WTC11 (cell line): ENCODE results near the gene CIPC. TPM values are rescaled to one million over a fixed set of nuclear protein-coding genes. Genes with fewer than 3 reads are reported as not detected.

ENCODE experiments used
- ATAC-seq: fragments of 200-7000 bp; cut with Tn5 transposase; 2 replicates; pipeline ENCODE4 v1.10.0; 2021; ENCODE audit warnings: mild to moderate bottlenecking, moderate library complexity
- CTCF ChIA-PET: fragments of 300-600 bp; sonication (Branson Sonifier 250); formaldehyde crosslinking; loops from one replicate; lab custom pipeline; 2021; ENCODE audit warnings: antibody characterized with exemption; lab: Charles Lee
- POLR2A ChIA-PET: fragments of 350-600 bp; sonication (Branson Sonifier 250); formaldehyde crosslinking; loops from one replicate; lab custom pipeline; 2021; ENCODE audit warnings: antibody characterized with exemption; lab: Charles Lee
- DNase-seq: peaks from one replicate; pipeline ENCODE4 v3.0.0; 2021; ENCODE audit warnings: low spot score
- H3K27ac Mint-ChIP-seq: 2 replicates; pipeline ENCODE4 v1.8.0; 2021; ENCODE audit warnings: mixed read lengths
- H3K27me3 Mint-ChIP-seq: 2 replicates; pipeline ENCODE4 v1.8.0; 2021; ENCODE audit warnings: low read depth, mild to moderate bottlenecking, moderate library complexity, mixed read lengths
- H3K36me3 Mint-ChIP-seq: 2 replicates; pipeline ENCODE4 v1.8.0; 2021; ENCODE audit warnings: mixed read lengths
- H3K4me1 Mint-ChIP-seq: 2 replicates; pipeline ENCODE4 v1.8.0; 2022; ENCODE audit warnings: mixed read lengths
- H3K4me3 Mint-ChIP-seq: 2 replicates; pipeline ENCODE4 v1.8.0; 2021; ENCODE audit warnings: mild to moderate bottlenecking, moderate library complexity, mixed read lengths
- H3K9me3 Mint-ChIP-seq: 2 replicates; pipeline ENCODE4 v1.8.0; 2021; ENCODE audit warnings: mixed read lengths
- CREB1 ChIP-seq: sonication (generic); formaldehyde crosslinking; IDR thresholded peaks from 2 replicates; pipeline ENCODE4 v1.8.0; 2023; ENCODE audit warnings: mild to moderate bottlenecking, missing genetic modification reagents
- EMX1 ChIP-seq: fragments of 250-450 bp; sonication (Bioruptor Pico); IDR thresholded peaks from 2 replicates; pipeline ENCODE4 v1.8.0; 2021; ENCODE audit warnings: mild to moderate bottlenecking
- GRHL2 ChIP-seq: fragments of 250-450 bp; sonication (Bioruptor Pico); IDR thresholded peaks from 2 replicates; pipeline ENCODE4 v1.8.0; 2022; ENCODE audit warnings: mild to moderate bottlenecking, moderate library complexity; ENCODE audit not compliant: insufficient replicate concordance, severe bottlenecking
- IRF1 ChIP-seq: sonication (generic); formaldehyde crosslinking; IDR thresholded peaks from 2 replicates; pipeline ENCODE4 v1.8.0; 2023; ENCODE audit warnings: missing genetic modification reagents
- JUN ChIP-seq: sonication (generic); formaldehyde crosslinking; IDR thresholded peaks from 2 replicates; pipeline ENCODE4 v1.8.0; 2023; ENCODE audit warnings: mild to moderate bottlenecking, missing genetic modification reagents
- MXD4 ChIP-seq: fragments of 250-450 bp; sonication (Bioruptor Pico); IDR thresholded peaks from 2 replicates; pipeline ENCODE4 v1.8.0; 2021; ENCODE audit warnings: mild to moderate bottlenecking, moderate library complexity, borderline replicate concordance
- NFE2L1 ChIP-seq: sonication (generic); formaldehyde crosslinking; IDR thresholded peaks from 2 replicates; pipeline ENCODE4 v1.8.1; 2023; ENCODE audit warnings: missing genetic modification reagents
- NR3C1 ChIP-seq: sonication (generic); formaldehyde crosslinking; conservative IDR thresholded peaks from 2 replicates; pipeline ENCODE4 v1.8.1; 2023; ENCODE audit warnings: low read depth, mild to moderate bottlenecking, missing genetic modification reagents
- TEAD4 ChIP-seq: sonication (generic); formaldehyde crosslinking; IDR thresholded peaks from 2 replicates; pipeline ENCODE4 v1.8.0; 2022; ENCODE audit warnings: mild to moderate bottlenecking, missing genetic modification reagents
- TP53 ChIP-seq: sonication (generic); formaldehyde crosslinking; IDR thresholded peaks from 2 replicates; pipeline ENCODE4 v1.8.1; 2023; ENCODE audit warnings: mild to moderate bottlenecking, missing genetic modification reagents
- ZNF219 ChIP-seq: sonication (generic); formaldehyde crosslinking; IDR thresholded peaks from 2 replicates; pipeline ENCODE4 v1.8.0; 2023; ENCODE audit warnings: missing genetic modification reagents, mild to moderate bottlenecking, borderline replicate concordance
- ZNF416 ChIP-seq: fragments of 250-450 bp; sonication (Bioruptor Pico); IDR thresholded peaks from 2 replicates; pipeline ENCODE4 v1.9.0; 2021; ENCODE audit warnings: mild to moderate bottlenecking, inconsistent platforms
- total RNA-seq: library from RNA; stranded (reverse); gene quantifications from 3 replicates; pipeline ENCODE4 v1.2.3, GENCODE V29; 2021
- TF ChIP-seq, protein P1 (sequence below): fragments of 250-450 bp; sonication (Bioruptor Pico); IDR thresholded peaks from 2 replicates; pipeline ENCODE4 v2.1.2; 2022; ENCODE audit warnings: mild to moderate bottlenecking, moderate library complexity
- TF ChIP-seq, protein P2 (sequence below): sonication (generic); formaldehyde crosslinking; IDR thresholded peaks from 2 replicates; pipeline ENCODE4 v1.8.0; 2023; ENCODE audit warnings: missing genetic modification reagents, mild to moderate bottlenecking, borderline replicate concordance
- TF ChIP-seq, protein P3 (sequence below): sonication (generic); formaldehyde crosslinking; conservative IDR thresholded peaks from 2 replicates; pipeline ENCODE4 v1.8.1; 2023; ENCODE audit warnings: mild to moderate bottlenecking, low read depth, missing genetic modification reagents, moderate library complexity

CIPC gene
- total RNA-seq, 1 experiment from 2014 or later, result 25.4 TPM

- TF ChIP-seq, protein P1, sequence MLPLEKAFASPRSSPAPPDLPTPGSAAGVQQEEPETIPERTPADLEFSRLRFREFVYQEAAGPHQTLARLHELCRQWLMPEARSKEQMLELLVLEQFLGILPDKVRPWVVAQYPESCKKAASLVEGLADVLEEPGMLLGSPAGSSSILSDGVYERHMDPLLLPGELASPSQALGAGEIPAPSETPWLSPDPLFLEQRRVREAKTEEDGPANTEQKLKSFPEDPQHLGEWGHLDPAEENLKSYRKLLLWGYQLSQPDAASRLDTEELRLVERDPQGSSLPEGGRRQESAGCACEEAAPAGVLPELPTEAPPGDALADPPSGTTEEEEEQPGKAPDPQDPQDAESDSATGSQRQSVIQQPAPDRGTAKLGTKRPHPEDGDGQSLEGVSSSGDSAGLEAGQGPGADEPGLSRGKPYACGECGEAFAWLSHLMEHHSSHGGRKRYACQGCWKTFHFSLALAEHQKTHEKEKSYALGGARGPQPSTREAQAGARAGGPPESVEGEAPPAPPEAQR (CRISPR knock-in tag), result no peak
- no peak for TF ChIP-seq NFE2L1 (CRISPR knock-in tag)
- TF ChIP-seq ZNF416, result no peak
- TF ChIP-seq, protein P2, sequence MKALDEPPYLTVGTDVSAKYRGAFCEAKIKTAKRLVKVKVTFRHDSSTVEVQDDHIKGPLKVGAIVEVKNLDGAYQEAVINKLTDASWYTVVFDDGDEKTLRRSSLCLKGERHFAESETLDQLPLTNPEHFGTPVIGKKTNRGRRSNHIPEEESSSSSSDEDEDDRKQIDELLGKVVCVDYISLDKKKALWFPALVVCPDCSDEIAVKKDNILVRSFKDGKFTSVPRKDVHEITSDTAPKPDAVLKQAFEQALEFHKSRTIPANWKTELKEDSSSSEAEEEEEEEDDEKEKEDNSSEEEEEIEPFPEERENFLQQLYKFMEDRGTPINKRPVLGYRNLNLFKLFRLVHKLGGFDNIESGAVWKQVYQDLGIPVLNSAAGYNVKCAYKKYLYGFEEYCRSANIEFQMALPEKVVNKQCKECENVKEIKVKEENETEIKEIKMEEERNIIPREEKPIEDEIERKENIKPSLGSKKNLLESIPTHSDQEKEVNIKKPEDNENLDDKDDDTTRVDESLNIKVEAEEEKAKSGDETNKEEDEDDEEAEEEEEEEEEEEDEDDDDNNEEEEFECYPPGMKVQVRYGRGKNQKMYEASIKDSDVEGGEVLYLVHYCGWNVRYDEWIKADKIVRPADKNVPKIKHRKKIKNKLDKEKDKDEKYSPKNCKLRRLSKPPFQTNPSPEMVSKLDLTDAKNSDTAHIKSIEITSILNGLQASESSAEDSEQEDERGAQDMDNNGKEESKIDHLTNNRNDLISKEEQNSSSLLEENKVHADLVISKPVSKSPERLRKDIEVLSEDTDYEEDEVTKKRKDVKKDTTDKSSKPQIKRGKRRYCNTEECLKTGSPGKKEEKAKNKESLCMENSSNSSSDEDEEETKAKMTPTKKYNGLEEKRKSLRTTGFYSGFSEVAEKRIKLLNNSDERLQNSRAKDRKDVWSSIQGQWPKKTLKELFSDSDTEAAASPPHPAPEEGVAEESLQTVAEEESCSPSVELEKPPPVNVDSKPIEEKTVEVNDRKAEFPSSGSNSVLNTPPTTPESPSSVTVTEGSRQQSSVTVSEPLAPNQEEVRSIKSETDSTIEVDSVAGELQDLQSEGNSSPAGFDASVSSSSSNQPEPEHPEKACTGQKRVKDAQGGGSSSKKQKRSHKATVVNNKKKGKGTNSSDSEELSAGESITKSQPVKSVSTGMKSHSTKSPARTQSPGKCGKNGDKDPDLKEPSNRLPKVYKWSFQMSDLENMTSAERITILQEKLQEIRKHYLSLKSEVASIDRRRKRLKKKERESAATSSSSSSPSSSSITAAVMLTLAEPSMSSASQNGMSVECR (CRISPR knock-in tag), result no peak
- no peak for TF ChIP-seq CREB1 (CRISPR knock-in tag)
- TF ChIP-seq TEAD4 (CRISPR knock-in tag), result no peak
- TF ChIP-seq JUN, result no peak
- TF ChIP-seq, protein P3, sequence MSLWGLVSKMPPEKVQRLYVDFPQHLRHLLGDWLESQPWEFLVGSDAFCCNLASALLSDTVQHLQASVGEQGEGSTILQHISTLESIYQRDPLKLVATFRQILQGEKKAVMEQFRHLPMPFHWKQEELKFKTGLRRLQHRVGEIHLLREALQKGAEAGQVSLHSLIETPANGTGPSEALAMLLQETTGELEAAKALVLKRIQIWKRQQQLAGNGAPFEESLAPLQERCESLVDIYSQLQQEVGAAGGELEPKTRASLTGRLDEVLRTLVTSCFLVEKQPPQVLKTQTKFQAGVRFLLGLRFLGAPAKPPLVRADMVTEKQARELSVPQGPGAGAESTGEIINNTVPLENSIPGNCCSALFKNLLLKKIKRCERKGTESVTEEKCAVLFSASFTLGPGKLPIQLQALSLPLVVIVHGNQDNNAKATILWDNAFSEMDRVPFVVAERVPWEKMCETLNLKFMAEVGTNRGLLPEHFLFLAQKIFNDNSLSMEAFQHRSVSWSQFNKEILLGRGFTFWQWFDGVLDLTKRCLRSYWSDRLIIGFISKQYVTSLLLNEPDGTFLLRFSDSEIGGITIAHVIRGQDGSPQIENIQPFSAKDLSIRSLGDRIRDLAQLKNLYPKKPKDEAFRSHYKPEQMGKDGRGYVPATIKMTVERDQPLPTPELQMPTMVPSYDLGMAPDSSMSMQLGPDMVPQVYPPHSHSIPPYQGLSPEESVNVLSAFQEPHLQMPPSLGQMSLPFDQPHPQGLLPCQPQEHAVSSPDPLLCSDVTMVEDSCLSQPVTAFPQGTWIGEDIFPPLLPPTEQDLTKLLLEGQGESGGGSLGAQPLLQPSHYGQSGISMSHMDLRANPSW (CRISPR knock-in tag), result no peak
- no peak for TF ChIP-seq IRF1 (CRISPR knock-in tag)
- TF ChIP-seq ZNF219 (CRISPR knock-in tag), result no peak
- TF ChIP-seq NR3C1, result no peak
- no peak for TF ChIP-seq EMX1 (CRISPR knock-in tag)
- no peak for TF ChIP-seq GRHL2 (CRISPR knock-in tag)
- TF ChIP-seq TP53 (CRISPR knock-in tag), result no peak
Observed at GRCh38 chr14:77071938-77072388, 26.1 kb upstream of the CIPC start (continued).

DNA sequence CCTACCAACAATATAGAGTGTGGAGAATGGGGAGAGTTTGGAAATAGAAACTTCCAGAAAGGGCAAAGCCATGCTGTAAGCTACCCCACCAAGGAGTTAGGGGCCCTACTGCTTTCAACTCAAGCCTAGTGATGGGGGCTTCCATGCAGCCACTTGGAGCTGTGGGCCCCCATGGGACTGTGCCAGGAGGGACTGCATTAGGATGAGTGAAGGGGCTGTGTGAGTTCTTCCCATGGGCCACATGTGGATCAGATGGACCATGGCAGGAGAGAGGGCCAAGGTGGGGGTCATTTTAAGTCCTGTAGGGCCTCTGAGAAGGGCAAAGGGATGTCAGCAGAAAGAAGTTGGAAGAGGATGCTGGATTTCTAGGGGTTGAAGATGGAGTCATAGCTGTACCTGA, 23.1 kb upstream of the CIPC start:
- ChIA-PET POLR2A (interaction anchor here (1.0 to 2.3 kb wide), 2 partner anchors 11 to 24 kb away, joined by 6 read pairs; partner anchors contain the start of gene CIPC), CTCF (interaction anchor here (1.0 to 3.0 kb wide), 6 partner anchors 11 to 290 kb away, joined by 3 to 30 read pairs (median 16); partner anchors contain the start of gene CIPC)
- ATAC-seq, result no peak
- no peak for DNase-seq
- Mint-ChIP-seq H3K4me3 (no peak overlapping the region), H3K27ac (no peak overlapping the region), H3K4me1 (peaks cover 36% of the 10 kb centered on the region), H3K9me3 (peaks cover 13% of the 10 kb centered on the region), H3K36me3 (peaks cover 5% of the 10 kb centered on the region; the same call in 1 of the 2 replicates), H3K27me3 (no peaks in the 10 kb centered on the region)
- TF ChIP-seq MXD4, result no peak
- TF ChIP-seq, all 79 proteins: peak for 0
